GM21367 (cell line): ENCODE measurements around the gene GATM.
"Not testable (repeated sequence)": the region's sequence is repeated elsewhere in the genome, so short reads cannot be mapped to it uniquely, and the experiment has no call there.

Experiments used
- ATAC-seq: cut with Tn5 transposase; IDR thresholded peaks from one replicate; pipeline ENCODE4 v1.9.1; 2021; ENCODE audit not compliant: unreplicated experiment

Gene GATM

GRCh38 chr15:45355860-45356259 lies 22.5 kb downstream of the GATM start:
- no peak for ATAC-seq

DNA sequence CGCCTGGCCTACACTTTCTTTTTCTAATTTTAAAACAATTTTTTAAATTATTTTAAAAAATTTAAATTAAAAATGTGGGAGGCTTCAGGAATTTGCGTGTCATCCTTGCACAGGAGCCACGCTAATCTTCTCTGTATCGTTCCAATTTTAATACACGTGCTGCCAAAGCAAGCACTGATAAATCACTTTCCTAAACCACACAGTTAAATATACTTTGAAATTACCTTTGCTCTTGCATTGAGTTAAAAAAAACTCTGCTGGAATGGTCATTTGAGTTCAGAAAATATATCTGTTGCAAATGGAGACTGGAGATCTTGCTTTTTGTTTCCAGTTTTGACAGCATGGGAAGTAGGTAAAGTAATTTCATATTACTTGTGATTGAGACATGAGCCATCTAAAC lies 23.6 kb downstream of the GATM start:
- no peak for ATAC-seq

DNA sequence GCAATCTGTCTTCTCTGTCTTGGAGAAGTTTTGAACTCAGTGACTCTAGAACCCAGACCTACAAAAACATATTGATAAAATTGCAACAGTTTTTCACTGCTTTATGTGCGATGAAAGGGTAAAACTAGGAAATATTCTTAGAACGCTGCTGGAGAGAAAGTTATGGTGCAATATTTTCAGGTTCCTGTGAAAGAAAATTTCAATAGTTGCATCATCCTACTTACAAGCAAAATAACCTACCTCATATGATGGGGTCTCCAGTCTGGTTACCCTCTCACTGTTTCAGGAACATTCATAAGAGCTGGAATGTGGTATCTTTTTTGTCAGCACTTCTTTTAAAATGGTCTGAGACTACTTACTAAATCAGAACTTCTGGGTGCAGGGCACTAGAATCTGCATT lies 27.1 kb downstream of the GATM start:
- ATAC-seq, result no peak

GRCh38 chr15:45349623-45350022 lies 28.7 kb downstream of the GATM start:
- no peak for ATAC-seq

DNA sequence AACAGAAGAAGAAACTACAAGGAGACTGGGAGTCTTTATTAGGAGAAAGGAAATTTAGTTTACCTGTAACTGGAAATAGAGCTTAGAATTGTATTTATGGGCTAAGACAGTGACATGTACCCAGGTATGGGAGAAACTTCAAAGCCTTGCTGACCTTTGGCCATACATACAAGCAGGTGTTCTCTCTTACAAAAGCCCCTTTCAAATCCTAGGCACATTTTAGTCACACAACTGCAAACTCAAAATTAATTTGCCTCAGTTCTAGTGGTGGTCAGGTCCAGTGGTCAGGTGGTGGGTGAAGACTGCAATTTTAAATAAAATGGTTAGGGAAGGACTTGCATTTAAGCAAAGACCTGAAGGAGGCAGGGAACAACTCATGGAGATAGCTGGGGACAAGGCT lies 30.4 kb downstream of the GATM start:
- no peak for ATAC-seq

GRCh38 chr15:45347033-45347432 lies 31.3 kb downstream of the GATM start:
- ATAC-seq, result no peak

DNA sequence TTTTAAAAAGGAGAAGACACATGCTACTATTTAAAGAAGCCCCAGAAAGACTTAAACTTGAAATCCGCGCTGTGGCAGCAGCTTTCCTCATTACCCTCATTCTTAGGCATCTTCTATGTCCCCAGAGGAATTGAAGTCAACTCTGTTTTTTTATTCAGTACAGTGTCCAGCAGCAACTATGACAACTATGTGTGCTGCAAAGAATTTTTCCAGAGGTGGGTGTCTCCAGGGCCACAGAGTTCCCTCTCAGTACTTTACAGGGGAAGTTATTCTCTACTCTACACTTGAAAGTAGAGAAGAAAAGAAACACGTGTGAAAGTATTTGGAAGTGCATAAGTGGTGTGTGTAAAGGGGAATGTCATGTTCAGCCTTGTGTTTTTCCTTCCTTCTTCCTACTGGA lies 32.0 kb downstream of the GATM start:
- ATAC-seq, result no peak

DNA sequence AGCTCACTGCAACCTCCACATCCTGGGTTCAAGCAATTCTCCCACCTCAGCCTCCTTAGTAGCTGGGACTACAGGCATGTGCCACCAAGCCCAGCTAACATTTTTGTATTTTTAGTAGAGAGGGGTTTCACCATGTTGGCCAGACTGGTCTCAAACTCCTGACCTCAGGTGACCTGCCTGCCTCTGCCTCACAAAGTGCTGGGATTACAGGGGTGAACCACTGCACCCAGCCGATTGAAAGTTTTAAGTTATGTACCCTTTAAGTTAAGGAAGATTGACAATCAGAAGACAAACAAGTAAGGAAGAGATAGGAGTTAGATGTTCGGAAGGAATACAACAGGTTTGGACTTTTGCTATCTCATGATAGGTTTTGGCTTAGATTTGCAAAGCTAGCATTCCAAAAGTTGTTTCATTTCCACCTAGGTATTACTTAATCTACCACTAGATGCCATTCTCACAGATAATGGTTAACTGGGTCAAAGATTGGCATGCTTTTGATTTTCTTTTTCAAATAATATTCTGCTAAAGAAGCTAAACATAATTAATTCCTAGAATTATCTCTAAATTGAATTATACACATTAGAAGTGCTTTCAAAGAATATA lies 35.0 kb downstream of the GATM start:
- no peak for ATAC-seq

GRCh38 chr15:45341790-45342189 lies 36.6 kb downstream of the GATM start:
- no peak for ATAC-seq

GRCh38 chr15:45340429-45340828 lies 37.9 kb downstream of the GATM start:
- no peak for ATAC-seq

DNA sequence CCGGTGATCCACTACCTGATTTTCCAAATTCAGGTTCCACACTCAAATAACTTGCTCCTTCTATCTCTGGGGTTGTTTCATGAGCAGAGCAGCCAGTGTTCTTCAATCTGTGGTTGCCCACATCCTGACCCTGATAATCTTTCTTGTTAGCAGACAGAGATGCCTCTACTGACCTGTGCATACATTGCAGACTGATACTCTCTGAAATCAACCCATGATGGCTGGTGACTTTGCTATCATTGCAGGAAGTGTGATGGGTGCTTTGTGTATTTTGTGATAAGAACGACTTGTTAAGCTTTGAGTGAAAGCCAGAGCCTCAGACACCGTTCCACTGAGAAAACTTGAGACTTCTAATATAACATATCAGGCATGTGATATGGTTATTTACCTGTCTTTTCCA lies 39.9 kb downstream of the GATM start:
- no peak for ATAC-seq

DNA sequence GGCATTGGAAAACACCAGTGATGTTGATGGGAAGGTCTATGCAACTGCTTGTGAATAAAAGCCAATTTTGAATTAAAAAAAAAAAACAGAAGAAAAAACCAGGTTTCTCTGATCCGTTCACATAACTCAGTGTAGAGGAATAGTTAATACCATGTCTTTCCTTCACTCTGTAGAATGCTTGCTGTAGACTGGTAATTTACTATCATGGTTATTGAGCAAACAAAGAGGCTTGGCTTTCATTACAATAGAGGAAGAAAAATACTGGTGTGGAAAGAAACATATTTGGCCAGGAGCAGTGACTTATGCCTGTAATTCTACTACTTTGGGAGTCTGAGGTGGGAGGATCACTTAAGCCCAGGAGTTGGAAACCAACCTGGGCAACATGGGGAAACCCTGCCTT lies 41.1 kb downstream of the GATM start:
- no peak for ATAC-seq

- ATAC-seq, result no peak
These were observed 44.8 kb downstream of the GATM start for GRCh38 chr15:45333550-45333949.

- ATAC-seq, result no peak
These were observed 45.6 kb downstream of the GATM start for GRCh38 chr15:45332694-45333093.

- ATAC-seq, result no peak
These were observed 46.4 kb downstream of the GATM start for GRCh38 chr15:45331972-45332371.

GRCh38 chr15:45328663-45329062 lies 49.7 kb downstream of the GATM start:
- ATAC-seq, result no peak

DNA sequence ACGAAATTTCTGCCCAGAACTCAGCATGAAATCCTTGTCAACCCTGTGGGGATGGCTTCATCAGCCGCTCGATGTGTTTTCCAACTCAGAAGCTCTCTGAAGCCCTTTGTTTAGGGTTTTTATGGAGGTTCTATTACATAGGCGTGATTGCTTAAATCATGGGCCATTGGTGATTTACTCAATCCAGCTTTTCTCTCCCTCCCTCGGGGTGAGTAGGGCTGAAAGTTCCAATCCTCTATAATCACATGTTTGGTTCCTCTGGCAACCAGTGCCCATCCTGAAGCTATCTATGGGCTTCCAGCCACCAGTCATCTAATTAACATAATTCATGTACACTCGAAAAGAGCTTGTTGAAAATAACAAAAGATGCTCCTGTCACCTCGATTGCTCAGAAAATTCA lies 51.6 kb downstream of the GATM start:
- ATAC-seq, result no peak

- ATAC-seq, result no peak
These were observed 52.1 kb downstream of the GATM start for GRCh38 chr15:45326280-45326679.

- ATAC-seq, result no peak
These were observed 57.7 kb downstream of the GATM start for GRCh38 chr15:45320581-45321205.

DNA sequence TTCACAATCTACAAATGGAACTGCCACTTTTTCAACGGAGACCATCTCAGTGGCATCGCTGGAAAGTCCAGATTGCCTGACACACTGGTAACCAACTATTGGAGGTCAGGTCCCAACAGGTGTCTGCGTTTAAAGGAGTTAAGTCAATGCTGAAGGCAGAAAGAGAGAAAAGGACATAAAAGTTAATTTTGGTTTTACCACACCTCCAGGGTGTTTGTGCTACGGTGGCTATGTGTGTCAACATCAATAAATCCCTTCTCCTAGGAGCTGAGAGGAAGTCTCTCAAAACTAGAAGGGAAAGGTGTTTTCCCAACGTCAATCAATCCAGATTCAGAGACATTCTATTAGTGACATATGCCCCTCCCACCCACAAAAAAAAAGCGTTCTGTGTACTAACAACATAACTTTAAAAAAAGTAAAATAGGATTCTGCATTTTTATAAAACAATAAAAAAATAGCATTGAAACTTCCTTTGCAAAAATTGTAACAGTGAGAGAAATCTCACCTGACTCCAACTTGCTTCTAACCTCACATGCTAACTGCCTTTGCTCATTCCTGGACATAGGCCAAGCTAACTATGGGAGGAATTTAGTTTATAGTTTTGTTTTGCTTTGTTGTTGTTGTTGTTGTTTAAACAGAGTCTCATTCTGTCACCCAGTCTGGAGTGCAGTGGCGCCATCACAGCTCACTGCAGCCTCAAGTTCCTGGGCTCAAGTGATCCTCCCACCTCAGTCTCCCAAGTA lies 58.7 kb downstream of the GATM start:
- ATAC-seq, result no peak

DNA sequence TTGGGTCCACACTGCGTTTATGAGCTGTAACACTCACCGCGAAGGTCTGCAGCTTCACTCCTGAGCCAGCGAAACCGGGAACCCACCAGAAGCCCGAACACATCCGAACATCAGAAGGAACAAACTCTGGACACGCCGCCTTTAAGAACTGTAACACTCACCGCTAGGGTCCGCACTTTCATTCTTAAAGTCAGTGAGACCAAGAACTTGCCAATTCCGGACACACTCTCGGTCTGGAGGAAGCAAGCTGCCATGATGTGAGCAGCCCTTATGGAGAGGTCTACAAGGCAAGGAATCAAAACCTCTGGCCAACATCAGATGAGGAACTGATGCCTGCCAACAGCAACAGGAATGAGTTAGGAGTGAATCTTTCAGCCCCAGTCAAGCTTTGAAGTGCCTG lies 63.4 kb downstream of the GATM start:
- no peak for ATAC-seq

DNA sequence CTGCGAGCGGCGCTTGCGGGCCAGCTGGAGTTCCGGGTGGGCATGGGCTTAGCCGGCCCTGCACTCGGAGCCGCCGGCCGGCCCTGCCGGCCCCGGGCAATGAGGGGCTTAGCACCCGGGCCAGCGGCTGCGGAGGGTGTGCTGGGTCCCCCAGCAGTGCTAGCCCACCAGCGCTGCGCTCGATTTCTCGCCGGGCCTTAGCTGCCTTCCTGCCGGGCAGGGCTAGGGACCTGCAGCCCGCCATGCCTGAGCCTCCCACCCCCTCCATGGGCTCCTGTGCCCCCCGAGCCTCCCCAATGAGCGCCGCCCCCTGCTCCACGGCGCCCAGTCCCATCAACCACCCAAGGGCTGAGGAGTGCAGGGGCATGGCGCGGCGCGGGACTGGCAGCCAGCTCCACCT lies 64.2 kb downstream of the GATM start:
- not testable (repeated sequence) for ATAC-seq
